ENCODE data around the gene MAPKAPK2.

The MAPKAPK2 gene

DNA sequence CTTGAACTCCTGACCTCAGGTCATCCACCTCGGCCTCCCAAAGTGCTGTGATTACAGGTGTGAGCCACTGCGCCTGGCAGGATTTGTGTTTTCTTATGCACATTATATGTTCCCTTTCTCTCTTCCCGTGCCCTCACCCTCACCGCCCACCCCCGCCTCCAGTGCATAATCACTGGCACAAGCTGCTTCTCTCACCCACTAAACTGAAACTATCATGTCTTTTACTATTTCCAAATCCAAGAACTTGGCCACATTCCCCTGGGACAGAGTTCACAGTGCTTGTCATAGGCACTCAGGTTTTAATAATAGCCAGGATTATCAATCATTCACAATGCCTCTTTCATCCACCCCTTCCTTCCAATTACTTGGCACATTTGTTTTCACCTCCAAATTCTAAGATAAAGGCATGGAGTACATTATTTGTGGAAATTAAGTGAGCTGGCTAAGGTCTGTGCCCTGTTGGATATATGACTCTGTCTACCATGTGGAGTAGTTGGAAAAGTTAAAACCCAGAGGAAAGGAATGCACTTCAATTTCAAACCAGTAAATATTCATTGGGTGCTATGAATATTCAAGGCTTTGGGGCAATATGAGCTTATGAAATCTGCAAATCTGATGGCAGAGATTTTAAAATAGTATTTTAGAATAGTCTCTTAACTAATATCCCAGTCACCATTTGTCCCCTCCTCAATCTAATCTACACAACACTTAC, 17.6 kb upstream of the MAPKAPK2 start:
- H3K27ac ChIP-seq: no peak overlapping the region
- no peak for TF ChIP-seq CTCF (IDR thresholded peaks at IDR 0.05)
- TF ChIP-seq ZFX (IDR thresholded peaks at IDR 0.05; ENCODE audit: borderline replicate concordance): no peak

DNA sequence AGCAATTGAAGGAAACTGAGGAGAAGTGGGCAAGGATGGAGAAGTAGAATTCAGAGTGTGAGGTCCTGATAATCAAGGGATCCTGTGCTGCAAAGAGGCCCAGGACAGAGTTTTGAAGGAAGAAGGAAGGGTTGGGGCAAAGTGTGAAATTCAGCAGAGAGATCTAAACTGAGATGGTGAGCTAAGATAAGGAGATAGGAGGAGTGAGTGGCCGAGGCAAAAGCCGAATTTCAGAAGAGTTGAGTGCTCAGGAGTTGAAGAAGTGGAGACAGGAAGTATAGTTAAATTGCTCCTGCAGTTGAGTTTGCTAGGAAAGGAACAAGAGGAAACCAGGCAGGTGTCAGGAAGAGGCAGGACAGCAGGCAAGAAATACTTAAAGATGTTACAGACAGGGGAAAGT, 16.4 kb upstream of the MAPKAPK2 start:
- H3K27ac ChIP-seq: no peak overlapping the region
- TF ChIP-seq ZFX (IDR thresholded peaks at IDR 0.05; ENCODE audit: borderline replicate concordance) (no peak), CTCF (IDR thresholded peaks at IDR 0.05) (no peak)

GRCh38 chr1:206668874-206669410, 15.8 kb upstream of the MAPKAPK2 start:
- TF ChIP-seq CTCF (IDR thresholded peaks at IDR 0.05) (no peak), ZFX (IDR thresholded peaks at IDR 0.05; ENCODE audit: borderline replicate concordance) (no peak)

GRCh38 chr1:206672011-206672688, 12.6 kb upstream of the MAPKAPK2 start:
- TF ChIP-seq CTCF (IDR thresholded peaks at IDR 0.05) (no peak), ZFX (IDR thresholded peaks at IDR 0.05; ENCODE audit: borderline replicate concordance) (no peak)
- no peak overlapping the region for H3K27ac ChIP-seq

More at GRCh38 chr1:206668874-206669410, 15.8 kb upstream of the MAPKAPK2 start:
- no peak overlapping the region for H3K27ac ChIP-seq

DNA sequence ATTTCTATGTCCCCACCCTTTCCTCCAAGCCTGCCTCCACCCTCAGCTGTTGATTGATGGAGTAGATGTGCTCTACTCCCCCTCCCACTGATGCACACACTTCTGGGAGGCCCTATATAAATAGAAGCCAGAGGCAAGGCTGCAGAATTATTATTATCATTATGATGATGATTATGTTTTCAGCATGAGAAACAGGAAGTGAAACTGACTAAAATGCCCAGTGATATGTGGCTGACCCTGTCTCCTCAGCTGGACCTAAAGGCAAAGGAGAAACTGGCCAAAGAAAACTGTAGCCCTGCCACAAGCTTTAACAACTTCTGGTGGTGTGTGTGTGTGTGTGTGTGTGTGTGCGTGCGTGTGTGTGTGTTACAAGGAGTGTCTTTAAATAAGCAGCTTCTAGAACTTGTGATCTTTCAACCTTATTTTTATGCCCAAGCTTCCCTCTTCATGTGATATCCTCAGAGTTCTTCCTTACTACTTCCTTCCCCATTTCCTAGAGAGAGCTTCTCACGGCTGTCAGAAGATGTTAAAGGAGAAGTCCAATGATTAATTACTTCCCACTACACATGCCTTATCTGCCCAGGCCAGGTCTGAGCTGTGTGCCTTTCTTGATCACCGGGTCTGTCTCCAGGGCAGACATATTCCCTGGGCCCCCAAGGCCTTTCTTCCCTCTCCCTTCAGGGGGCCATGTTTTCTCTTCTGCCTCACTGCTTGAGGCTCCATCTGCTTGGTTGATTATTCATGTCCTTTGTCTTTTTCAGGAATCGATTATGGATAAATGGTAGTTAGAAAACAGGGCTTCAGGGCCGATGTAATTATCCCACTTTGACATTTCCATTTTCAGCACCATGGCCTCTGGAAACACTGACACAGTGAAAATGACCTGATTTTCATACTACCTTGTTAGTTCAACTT, 11.6 kb upstream of the MAPKAPK2 start:
- no peak overlapping the region for H3K27ac ChIP-seq

GRCh38 chr1:206674236-206674635, 10.5 kb upstream of the MAPKAPK2 start:
- no peak overlapping the region for H3K27ac ChIP-seq
- no peak for TF ChIP-seq CTCF (IDR thresholded peaks at IDR 0.05)
- no peak for TF ChIP-seq ZFX (IDR thresholded peaks at IDR 0.05; ENCODE audit: borderline replicate concordance)

More for the DNA sequence above, 11.6 kb upstream of the MAPKAPK2 start:
- no peak for TF ChIP-seq ZFX (IDR thresholded peaks at IDR 0.05; ENCODE audit: borderline replicate concordance)
- TF ChIP-seq CTCF (IDR thresholded peaks at IDR 0.05): no peak

Measured in 22Rv1 (cell line).